Fibroblast of lung (primary cell): Measurements from ENCODE around the gene LRMDA. TPM values are rescaled to one million over a fixed set of nuclear protein-coding genes. Genes with fewer than 3 reads are reported as not detected.

Experiments used
- DNase-seq, 2 donors: peaks; one replicate each; pipeline versions ENCODE4 v3.0.0 to v3.0.0-alpha.2; 2010; ENCODE audit warnings: low read depth in 2 of 2
- H2AFZ ChIP-seq: 2 replicates; pipeline ENCODE4 v1.5.1; 2012; ENCODE audit warnings: low read length, control low read depth, inconsistent platforms
- H3K27ac ChIP-seq: 2 replicates; pipeline ENCODE4 v1.5.1; 2011; ENCODE audit warnings: low read length, control low read depth; ENCODE audit not compliant: insufficient read depth
- H3K27me3 ChIP-seq: 2 replicates; pipeline ENCODE4 v1.5.1; 2011; ENCODE audit warnings: mild to moderate bottlenecking, low read length; ENCODE audit not compliant: control insufficient read depth, insufficient read depth
- H3K36me3 ChIP-seq: 2 replicates; pipeline ENCODE4 v1.5.1; 2011; ENCODE audit warnings: low read length; ENCODE audit not compliant: control insufficient read depth, insufficient read depth
- H3K4me1 ChIP-seq: 2 replicates; pipeline ENCODE4 v1.5.1; 2011; ENCODE audit warnings: low read length; ENCODE audit not compliant: control insufficient read depth, insufficient read depth; ENCODE audit errors: extremely low read depth
- H3K4me2 ChIP-seq: 2 replicates; pipeline ENCODE4 v1.5.1; 2011; ENCODE audit warnings: low read length, control low read depth; ENCODE audit not compliant: insufficient read depth; ENCODE audit errors: extremely low read depth
- H3K4me3 ChIP-seq, 4 experiments: fragments of 200-600 bp in 1 of 4; sonication (generic) in 1 of 4; replicated peaks in 1 of 4; 2 replicates each; pipeline ENCODE4 v1.5.1; 2011 to 2016; ENCODE audit warnings: low read length in 4 of 4, low read depth in 3 of 4, mild to moderate bottlenecking in 3 of 4, control low read depth in 2 of 4, inconsistent platforms in 1 of 4, mixed read lengths in 1 of 4; ENCODE audit not compliant: insufficient read depth in 1 of 4; ENCODE audit errors: control extremely low read depth in 1 of 4
- H3K79me2 ChIP-seq: 2 replicates; pipeline ENCODE4 v1.5.1; 2012; ENCODE audit warnings: mild to moderate bottlenecking, low read length, inconsistent platforms; ENCODE audit not compliant: control insufficient read depth, insufficient read depth
- H3K9ac ChIP-seq: 2 replicates; pipeline ENCODE4 v1.5.1; 2011; ENCODE audit warnings: mild to moderate bottlenecking, low read length, control low read depth; ENCODE audit not compliant: insufficient read depth
- H3K9me3 ChIP-seq: 2 replicates; pipeline ENCODE4 v1.5.1; 2012; ENCODE audit warnings: low read depth, low read length; ENCODE audit not compliant: control insufficient read depth, insufficient read depth
- H4K20me1 ChIP-seq: 2 replicates; pipeline ENCODE4 v1.5.1; 2011; ENCODE audit warnings: low read length; ENCODE audit not compliant: control insufficient read depth, insufficient read depth; ENCODE audit errors: extremely low read depth
- EZH2 ChIP-seq: IDR thresholded peaks from 2 replicates; pipeline ENCODE4 v1.5.1; 2012; ENCODE audit warnings: low read length, control low read depth, mild to moderate bottlenecking; ENCODE audit errors: missing control alignments
- polyA plus RNA-seq, 2 donors: library from polyadenylated mRNA; depleted of rRNA in 1 of 2; stranded (reverse) in 1 of 2; unstranded in 1 of 2; fragments of >200 nt; gene quantifications; 2 replicates each; pipeline ENCODE4 v1.2.1, GENCODE V29; 2011 to 2012; ENCODE audit warnings: missing spikeins in 1 of 2
- total RNA-seq: library from RNA; depleted of rRNA; stranded (reverse); fragments of >200 nt; gene quantifications from 2 replicates; pipeline ENCODE4 v1.2.1, GENCODE V29; 2014
- TF ChIP-seq, protein P1 (sequence below), 2 donors: IDR thresholded peaks in 1 of 2; conservative IDR thresholded peaks in 1 of 2; 1 replicate in 1 of 2; 2 replicates in 1 of 2; pipeline ENCODE4 v1.5.1; 2011 to 2012; ENCODE audit warnings: low read length in 2 of 2, control low read depth in 1 of 2, inconsistent platforms in 1 of 2, low read depth in 1 of 2, mild to moderate bottlenecking in 1 of 2

The LRMDA gene
- total and polyA plus RNA-seq, 2 donors (not counting 1 experiment from before 2014, with no cell fraction given) = 1.7 to 2.0 TPM

- H3K79me2 ChIP-seq = no peaks in the 10 kb centered on the region
- H3K4me1 ChIP-seq = peaks cover 8% of the 10 kb centered on the region
- H3K36me3 ChIP-seq = no peaks in the 10 kb centered on the region
- H3K9me3 ChIP-seq = no peaks in the 10 kb centered on the region
- no peak overlapping the region for H2AFZ ChIP-seq
- no peak for DNase-seq
- H3K4me3 ChIP-seq = no peak overlapping the region
- H4K20me1 ChIP-seq = no peaks in the 10 kb centered on the region
- TF ChIP-seq EZH2 = no peak
- TF ChIP-seq, protein P1, sequence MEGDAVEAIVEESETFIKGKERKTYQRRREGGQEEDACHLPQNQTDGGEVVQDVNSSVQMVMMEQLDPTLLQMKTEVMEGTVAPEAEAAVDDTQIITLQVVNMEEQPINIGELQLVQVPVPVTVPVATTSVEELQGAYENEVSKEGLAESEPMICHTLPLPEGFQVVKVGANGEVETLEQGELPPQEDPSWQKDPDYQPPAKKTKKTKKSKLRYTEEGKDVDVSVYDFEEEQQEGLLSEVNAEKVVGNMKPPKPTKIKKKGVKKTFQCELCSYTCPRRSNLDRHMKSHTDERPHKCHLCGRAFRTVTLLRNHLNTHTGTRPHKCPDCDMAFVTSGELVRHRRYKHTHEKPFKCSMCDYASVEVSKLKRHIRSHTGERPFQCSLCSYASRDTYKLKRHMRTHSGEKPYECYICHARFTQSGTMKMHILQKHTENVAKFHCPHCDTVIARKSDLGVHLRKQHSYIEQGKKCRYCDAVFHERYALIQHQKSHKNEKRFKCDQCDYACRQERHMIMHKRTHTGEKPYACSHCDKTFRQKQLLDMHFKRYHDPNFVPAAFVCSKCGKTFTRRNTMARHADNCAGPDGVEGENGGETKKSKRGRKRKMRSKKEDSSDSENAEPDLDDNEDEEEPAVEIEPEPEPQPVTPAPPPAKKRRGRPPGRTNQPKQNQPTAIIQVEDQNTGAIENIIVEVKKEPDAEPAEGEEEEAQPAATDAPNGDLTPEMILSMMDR (conservative IDR thresholded peaks at IDR 0.05 in 1 of 2, IDR thresholded peaks at IDR 0.05 in 1 of 2; ENCODE audit: low read depth in 1 of 2, low read length in 2 of 2) = no peak
- no peak overlapping the region for H3K4me2 ChIP-seq
- H3K27me3 ChIP-seq = no peaks in the 10 kb centered on the region
- H3K27ac ChIP-seq = no peak overlapping the region
- no peak overlapping the region for H3K9ac ChIP-seq
Observed at GRCh38 chr10:76436981-76437380, 1005.6 kb downstream of the LRMDA start.

DNA sequence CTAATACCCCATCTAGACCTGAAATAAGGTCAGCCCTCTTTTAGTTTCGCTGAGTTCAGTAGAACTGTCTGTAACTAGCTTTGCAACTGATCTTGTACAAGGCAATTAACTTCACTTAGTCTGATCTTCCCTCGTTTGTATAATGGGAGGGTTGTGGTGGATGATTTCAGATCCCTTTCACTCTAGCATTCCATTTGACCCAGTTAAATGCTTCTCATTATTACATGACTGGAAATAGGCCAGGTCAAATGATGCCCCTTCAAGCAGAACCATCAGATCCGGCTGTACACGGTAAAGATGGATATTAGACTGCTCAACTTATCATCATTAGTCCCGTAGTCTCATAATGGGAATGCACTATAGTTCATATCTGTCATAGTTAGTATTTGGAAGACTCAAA is 1009.0 kb downstream of the LRMDA start:
- H4K20me1 ChIP-seq = no peaks in the 10 kb centered on the region
- no peak overlapping the region for H3K4me3 ChIP-seq
- no peak overlapping the region for H3K9ac ChIP-seq
- H3K36me3 ChIP-seq = no peaks in the 10 kb centered on the region
- H2AFZ ChIP-seq = no peak overlapping the region
- H3K79me2 ChIP-seq = no peaks in the 10 kb centered on the region
- no peak for DNase-seq
- TF ChIP-seq, protein P1 (conservative IDR thresholded peaks at IDR 0.05 in 1 of 2, IDR thresholded peaks at IDR 0.05 in 1 of 2; ENCODE audit: low read depth in 1 of 2, low read length in 2 of 2) = no peak
- no peak for TF ChIP-seq EZH2
- H3K27ac ChIP-seq = no peak overlapping the region
- no peak overlapping the region for H3K4me2 ChIP-seq
- no peaks in the 10 kb centered on the region for H3K9me3 ChIP-seq
- peaks cover 2% of the 10 kb centered on the region for H3K4me1 ChIP-seq
- no peaks in the 10 kb centered on the region for H3K27me3 ChIP-seq

GRCh38 chr10:76442113-76442512 is 1010.7 kb downstream of the LRMDA start:
- DNase-seq = peak in 1 of 2 donors; percentile 65
- Histone ChIP-seq H3K27ac (no peak overlapping the region), H3K36me3 (no peaks in the 10 kb centered on the region), H3K4me1 (no peaks in the 10 kb centered on the region), H3K27me3 (no peaks in the 10 kb centered on the region), H3K9me3 (no peaks in the 10 kb centered on the region), H4K20me1 (no peaks in the 10 kb centered on the region), H3K9ac (no peak overlapping the region), H3K79me2 (no peaks in the 10 kb centered on the region), H3K4me3 (no peak overlapping the region), H2AFZ (no peak overlapping the region), H3K4me2 (no peak overlapping the region)
- TF ChIP-seq, protein P1 (conservative IDR thresholded peaks at IDR 0.05 in 1 of 2, IDR thresholded peaks at IDR 0.05 in 1 of 2; ENCODE audit: low read depth in 1 of 2, low read length in 2 of 2) = no peak
- TF ChIP-seq EZH2 = no peak
